Stimulated activated CD8-positive, alpha-beta memory T cell treated with anti-CD3 and anti-CD28 coated beads, Interleukin-12 subunit alpha, Interleukin-12 subunit beta, amount 100 ng/mL, for 4 hours (primary cell): ENCODE data around the gene GRM2.

Experiments used
- DNase-seq: peaks from one replicate; pipeline ENCODE4 v3.0.0-alpha.2; 2020; ENCODE audit warnings: low read depth

GRM2 gene

DNA sequence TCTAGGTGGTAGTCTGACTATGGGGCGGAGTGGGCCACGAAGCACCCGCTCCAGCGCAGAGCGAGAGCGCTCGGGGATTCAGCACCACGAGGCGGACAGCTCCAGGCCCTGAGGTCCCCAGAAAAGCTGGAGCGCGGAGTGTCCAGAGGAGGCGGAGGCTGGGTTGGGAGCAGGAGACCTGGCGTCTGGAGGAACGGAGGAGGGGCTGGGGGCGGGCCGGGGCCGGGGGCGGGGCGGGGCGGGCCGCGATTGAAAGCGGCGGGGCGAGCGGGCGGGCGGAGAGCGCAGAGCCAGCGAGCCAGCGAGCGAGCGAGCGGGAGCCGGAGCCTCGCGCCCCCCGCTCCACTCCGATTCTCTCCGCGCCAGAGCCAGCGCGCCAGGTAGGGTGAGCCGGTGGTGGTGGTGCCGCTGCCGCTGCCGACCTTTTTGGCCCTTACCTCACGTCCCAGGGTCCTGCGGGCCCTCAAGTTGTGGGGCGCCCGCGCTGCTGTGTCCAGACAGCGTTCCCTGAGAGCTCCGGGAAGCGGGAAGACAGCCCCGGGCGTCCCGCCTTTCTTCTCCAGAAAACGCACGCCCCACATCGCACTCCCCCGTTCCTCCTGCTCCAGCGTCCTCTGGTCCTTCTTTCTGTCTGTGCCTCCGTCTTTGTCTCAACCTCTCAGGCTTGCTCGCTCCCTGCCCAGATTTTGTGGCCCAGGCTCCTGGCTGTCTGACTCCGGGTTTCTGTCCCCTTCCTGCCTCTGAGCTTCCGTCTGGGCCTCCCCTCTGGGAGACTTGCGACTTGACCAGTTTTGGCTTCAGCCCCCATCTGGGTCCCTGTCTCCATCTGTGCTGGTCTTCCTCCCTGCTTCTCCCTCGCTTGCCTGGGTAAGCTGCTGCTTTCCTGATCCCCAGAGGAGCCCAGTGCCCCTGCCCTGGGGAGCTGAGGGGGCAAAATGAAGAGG, at the start of gene GRM2:
GRM2 (plus strand) TSS at position 281 of the 944 bp plus-strand sequence. CDS start 1,916 bp downstream, outside the sequence.
- DNase-seq: no peak

DNA sequence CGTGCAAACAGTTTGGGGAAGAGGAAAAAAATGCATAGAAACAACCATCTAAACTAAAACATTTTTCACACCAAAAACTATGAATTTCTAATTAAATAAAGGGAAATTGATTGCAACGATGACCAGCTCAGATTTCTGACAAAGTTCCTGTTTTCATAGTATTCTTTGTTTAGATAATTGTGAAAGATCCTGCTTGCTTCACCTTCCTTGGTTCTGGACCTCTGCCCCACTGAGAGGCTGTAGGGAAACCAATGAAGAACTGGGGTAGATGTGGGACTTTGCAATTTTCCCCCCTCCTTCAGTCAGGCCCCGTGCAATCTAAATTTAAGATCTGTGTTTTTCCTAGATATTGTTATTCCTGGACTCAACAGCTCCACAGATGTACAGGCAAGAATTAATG, 49.6 kb upstream of the GRM2 start:
- DNase-seq: no peak

DNA sequence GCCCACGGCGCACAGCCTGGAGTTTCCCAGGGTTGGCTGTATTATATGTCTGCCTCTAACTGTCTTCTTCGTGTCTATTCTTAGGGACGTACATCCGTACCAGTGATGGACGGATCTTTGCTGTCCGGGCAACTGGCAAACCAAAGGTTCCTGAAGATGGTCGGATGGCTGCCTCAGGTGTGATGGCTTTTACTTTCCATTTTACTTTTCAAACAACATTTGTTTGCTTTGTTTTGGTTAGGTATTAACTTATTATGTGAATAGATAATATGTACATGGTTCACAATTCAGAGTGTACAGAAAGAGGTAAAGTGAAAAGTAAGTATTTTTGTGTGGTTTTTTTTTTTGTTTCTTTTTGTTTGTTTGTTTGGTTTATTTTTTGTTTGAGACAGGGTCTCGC, 46.9 kb upstream of the GRM2 start:
- DNase-seq: no peak

DNA sequence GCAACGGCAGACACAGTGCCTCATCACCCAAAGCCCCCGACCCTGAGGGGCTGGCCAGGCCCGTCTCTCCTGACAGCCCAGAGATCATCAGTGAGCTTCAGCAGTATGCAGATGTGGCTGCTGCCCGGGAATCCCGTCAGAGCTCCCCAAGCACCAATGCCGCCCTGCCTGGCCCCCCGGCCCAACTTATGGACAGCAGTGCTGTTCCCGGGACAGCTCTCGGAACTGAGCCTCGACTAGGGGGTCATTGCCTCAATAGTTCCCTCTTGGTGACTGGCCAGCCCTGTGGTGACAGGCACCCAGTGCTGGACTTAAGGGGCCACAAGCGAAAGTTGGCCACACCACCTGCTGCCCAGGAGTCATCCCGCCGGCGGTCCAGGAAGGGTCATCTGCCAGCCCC, 44.4 kb upstream of the GRM2 start:
- no peak for DNase-seq

DNA sequence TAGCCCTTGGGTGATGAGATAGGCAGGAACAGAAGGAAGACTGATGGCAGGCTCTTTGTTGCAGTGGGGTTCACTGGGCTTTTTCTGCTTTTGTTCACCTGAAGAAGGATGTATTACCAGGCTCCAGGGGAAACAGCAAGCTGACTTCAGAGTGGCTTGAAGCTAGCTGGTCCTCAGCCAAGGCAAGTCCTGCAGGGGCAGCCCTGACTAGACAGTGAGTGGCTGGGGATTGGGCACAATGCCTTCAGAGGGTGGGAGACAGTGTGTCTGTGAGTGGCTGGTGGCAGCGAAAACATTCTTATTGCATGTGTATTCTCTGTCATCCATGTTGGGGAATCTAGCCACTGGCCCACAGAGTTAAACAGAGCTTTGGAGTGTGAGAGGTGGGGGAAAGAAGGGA, 38.1 kb upstream of the GRM2 start:
- DNase-seq: no peak

DNA sequence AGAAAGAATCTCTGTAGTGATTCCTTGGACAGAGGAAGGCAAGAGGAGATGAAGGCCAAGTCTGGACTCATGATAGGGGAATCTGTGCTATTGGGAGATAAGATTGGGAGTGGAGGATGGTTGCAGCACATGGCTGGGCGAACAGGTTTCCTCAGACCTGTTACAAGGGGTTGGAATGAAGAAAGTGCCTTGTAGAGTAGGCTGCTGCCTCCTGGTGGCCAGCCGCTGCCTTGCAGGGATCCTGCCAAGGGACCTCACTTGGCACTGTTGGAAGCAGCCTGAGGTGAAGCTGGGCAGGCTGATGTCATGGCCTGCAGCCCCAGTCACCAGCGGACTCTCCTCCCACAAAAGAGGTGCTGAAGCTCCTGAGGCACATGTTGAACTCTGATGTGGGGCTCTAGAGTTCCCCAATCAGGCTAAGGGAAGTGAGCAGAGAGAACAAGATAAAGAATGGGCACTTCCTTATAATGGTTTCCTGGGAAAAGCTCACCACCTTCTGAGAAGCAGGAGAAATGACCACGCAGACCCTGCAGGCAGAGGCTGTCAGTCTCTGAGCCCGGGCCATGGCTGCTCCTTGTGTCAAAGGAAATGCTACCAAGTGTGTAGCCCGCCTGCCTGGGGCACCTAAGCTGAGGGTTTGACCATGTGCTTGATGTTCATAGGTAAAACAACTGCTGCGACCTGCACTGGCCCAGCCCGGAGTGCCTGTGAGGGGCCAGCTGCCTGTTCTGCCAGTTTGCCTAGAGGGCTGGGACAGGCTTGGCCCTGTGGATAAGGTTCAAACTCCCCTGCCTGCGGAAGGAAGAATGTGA, 37.4 kb upstream of the GRM2 start:
- DNase-seq: peak; percentile 56

DNA sequence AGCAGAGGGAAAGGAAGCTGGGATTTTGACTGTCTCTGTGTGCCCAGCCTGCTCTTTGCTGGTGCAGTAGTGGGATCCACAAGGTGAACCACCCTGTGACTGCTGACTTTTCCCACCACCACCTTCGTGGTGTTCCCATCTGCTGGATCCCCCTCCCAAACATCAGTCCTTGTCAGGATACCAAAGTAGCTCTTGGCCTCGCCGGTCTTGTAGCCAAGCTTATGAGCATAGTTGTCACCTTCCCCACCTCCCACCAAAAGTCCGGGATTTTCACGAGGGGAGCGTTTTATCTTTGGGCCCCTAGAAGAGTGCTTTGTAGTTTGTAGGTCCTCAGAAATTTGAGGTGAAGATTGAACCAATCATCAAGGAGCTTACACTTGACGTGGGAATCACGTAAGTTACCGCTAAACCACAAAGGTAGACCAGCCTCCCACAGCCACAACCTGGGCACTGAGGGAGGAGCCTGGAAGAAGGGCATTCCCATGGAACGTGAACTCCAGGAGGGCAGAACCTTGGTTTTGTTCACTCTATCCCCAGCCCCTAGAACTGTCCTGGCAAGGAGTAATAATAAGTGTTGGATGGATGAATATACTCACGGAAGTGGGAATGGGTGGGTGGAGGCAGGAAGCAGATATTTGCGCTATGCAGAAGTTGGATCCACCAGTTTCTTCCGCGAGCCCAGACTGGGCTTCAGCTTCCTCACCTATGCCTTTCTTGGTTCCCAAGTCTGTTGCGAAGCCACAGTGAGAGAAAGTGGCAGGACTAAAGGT, 36.6 kb upstream of the GRM2 start:
- DNase-seq: no peak

DNA sequence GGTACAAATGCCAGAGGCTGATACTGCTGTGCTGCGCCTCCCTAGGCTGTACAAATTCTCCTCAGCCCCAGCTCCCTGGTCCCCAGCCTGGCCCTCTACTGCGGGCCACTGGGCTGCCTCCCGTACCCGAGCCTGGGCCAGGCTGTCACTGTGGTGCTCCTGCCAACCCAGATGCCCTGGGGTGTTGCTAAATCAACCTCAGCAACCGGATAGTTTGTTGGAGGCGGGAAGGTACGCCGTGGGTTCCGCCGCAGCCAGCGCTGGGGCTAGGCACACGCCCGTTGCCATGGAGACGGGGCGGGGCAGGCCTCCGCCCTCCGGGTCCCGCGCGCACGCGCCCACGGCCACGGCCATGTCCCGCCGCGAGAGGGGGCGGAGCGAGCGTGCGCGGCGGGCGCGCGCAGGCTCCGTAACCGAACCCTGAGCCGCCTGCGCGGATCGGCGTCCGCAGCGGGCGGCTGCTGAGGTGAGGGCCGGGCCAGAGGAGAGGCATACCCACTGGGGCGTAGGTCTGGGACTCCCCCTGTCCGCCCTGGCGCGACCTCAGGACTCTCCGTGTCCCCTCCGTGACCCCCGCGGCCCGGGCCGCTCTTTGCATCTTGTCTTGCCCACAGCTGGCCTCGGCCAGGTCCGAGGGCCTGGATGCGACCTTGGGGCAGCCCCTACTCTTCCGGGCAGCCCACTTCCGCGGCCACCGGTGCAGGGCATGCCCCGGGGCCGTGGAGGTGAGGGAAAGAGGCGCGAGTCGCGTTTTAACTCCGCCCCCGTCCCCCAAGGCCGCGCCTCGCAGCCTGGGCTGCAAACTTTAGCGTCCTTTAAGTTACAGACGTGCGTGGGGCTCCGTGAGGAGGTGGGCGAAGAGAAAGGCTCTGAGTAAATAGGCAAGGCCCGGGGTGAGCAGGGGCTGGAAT, 35.8 kb upstream of the GRM2 start, which contains the start of gene TEX264:
TEX264 (plus strand) TSS at position 430 of the 911 bp plus-strand sequence. CDS start 3,053 bp downstream, outside the sequence.
- DNase-seq: peak; percentile 86

DNA sequence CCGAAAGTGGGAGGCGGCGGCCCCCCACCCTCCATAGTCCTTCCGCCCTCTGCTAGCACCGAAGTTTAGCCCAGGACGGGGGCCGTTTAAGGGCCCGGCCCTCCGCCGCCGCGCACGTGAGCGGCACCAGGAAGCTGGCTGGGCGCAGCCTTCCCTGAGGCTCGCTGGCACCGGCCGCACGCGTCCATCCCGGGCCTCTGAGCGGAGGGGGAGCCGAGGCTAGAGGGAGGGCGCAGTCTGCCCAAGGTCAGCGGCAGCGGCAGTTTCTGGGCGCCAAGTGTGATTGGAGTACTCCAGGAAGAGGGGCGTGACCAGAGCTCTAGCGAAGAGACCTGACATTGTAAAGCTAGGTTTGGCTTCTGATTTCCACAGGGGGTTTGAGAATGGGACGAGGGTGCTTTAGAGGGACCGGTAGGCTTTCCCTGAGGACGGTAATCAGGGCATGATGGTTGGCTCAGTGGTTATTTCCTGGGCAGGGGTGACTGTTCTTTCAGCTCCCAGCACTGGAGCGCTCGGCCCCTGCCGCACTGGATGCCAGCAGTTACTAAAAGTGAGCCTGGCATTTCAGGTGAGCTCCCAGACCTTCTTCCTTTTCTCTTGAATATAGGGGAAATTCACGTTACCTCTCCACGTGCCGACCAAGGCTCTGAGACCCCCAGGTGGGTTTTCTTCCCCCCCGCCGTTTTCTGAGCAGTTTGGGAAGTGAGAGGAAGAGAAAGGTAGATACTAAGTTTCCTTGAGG, 35.0 kb upstream of the GRM2 start:
- peak; percentile 47 for DNase-seq

DNA sequence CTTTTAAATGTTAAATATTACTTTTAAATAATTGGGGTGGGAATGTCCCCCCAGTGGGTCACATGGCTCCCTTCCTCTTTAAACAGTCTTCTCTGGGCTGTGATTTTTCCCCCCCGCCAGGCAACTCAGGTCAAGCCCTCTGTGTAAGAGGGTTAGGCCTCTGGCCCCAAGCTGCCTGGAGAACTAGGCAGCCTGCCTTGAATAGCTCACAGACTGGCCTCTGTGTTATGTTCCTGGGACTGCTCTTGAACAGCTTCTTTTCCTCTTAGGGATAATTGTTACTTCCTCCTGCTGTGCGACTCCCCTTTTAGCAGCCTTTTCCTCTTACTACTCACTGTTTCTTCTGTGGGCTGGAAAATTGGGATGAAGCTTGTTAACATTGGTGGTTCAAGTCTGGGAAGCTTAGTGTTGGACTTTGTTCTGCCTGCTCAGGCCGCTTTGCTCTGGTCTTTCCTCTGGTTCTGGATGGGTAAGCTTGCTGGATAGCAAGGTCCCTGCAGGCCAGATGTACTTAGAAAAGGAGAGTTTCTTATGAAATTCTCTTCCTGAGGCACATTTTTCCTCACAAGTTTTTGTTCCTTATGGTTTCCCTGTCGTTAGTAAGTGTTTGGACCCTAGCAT, 33.6 kb upstream of the GRM2 start:
- DNase-seq: no peak

DNA sequence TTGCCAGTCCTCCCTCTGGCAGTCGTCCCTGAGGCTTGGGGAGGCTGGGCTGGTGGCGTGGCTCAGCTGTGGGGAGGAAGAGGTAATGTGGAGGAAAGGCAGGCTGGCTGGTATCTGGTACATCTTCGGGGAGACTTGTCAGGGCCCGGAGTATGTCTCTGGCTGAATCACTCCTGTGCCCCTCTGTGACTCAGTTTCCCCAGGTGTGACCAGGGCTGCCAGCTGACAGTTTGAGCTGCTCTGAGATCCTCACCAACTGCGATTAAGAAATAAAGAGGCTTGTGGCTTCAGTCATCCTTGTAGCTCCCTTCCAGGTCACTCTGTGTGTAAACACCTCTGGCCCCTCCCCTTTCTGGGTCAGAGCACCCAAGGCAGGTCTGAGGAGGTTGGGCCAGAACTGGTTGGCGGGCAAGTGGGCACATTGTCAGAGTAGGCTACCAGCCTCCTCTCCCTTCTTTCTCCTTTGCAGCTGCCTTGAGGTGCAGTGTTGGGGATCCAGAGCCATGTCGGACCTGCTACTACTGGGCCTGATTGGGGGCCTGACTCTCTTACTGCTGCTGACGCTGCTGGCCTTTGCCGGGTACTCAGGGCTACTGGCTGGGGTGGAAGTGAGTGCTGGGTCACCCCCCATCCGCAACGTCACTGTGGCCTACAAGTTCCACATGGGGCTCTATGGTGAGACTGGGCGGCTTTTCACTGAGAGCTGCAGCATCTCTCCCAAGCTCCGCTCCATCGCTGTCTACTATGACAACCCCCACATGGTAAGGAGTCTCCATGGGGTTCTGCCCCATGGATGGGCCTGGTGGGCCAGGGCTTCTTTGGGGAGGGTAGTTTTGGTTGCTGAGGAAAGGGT, 32.8 kb upstream of the GRM2 start:
- no peak for DNase-seq

DNA sequence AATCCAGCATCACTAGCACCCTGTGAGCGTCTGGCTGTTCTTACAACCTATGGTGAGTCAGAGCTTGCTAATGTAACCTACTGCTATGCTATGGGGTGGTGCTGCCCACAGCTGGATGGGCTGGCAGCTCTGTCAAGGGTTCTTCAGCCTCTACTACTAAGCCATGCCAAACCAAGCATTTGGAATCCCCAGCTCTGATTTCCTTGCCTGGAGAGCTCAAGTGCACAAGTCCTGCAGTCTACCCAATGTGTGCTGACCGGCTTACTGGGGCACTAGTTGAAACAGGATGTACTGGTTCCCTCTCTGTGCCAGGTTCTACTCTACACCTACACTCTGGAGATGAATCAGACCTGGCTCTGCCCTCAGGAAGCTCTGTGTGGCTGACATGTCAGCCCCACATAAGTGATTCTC, 31.7 kb upstream of the GRM2 start:
- no peak for DNase-seq

DNA sequence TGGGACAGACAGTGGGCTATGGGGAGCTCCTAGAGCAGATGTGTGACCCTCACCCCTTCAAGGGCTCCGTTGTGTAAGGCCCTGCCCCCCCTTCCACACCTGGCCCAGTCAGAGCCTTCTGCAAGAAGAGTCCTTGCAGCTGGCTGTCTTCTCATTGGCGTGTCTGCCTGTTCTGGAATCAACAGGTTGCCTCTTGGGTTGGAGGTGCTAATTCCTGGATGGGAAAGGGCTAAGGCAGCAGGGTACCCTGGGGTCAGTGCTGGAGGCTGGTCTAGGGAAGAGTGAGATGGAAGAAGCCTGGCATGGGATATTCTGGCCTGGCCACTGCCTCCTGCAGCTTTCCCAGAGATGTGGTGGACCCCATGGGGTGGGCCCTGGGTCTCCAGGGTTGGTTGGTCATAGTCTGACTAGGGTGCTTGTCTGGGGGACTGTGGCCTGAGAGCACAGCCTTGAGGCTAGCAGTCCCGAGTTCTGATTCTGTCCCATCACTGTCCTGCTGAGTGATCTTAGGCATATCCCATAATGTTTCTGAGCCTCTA, 30.7 kb upstream of the GRM2 start:
- DNase-seq: no peak

DNA sequence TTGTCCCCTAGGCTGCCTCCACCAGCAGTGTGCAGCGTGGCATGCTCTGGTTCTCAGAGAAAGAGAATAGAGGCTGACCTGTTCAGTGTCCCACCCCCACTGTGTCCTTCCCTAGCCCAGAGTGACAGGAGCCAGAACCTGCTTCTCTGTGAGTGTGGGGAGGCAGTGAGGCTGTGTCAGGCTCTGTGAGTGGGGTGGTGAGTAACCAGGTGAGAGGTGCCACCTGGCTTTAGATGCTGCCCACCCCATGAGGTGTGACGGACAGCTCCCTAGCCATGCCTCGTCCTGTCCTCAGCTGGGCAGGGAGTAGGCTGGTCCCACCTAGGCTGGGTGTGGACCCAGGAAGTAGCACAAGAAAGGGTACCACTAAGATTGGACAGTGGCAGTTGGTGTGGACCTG, 29.5 kb upstream of the GRM2 start:
- DNase-seq: no peak

DNA sequence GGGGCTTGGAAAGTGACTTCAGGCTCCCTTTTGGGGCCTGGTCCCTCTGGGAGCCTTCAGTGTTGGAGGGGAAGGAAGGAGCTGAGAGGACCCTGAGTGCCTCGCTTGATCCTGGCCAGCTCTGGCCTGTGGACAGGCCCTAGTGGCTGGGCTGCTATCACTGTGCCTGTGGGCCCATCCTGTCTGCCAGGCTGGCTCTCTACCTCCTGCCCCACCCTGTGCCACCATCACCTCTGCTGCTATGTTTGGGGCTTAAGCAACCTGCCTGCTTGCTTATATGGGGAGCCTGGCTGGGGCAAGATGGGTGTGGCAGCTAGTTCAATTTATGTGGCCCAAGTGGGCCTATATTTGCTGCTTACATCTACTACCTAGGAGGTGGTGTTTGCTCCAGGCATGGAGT, 28.7 kb upstream of the GRM2 start:
- no peak for DNase-seq

DNA sequence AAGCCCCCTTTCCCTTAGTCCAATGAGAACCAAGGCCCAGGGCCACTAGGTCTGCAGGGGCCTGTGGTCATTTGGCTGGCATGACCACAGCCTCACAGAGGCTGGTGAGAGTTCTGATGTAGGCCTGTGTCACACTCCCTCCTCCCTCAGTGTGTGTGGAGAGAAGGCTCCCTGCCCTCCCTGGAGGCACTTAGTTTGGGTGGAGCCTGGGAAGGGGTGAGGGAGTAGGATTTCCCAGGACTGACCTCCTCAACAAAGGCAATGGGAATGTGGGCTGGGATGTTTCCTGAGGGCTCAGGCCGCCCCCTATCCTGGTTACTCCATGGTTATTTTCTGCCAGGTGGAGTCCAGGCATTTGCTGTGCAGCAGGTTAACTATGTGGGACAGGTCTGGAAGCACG, 28.2 kb upstream of the GRM2 start:
- no peak for DNase-seq

DNA sequence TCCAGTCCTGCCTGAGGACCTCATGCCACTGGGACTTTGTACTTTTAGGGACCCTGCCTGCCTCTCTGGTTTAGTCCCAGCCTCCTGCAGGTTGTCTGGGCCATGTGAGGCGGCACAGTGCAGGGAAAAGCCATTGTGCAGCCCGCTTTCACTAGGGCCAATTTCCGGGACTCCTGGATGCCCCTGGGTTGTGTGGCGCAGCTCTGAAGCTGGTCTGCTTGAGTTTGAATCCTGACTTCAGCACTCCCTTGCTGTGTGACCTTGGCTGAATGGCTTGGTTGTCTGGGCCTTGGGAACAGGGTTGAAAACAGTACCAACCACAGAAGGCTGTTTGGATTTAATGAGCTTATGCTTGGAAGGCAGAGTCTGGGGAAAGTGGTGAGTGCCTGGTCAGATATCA, 27.6 kb upstream of the GRM2 start:
- DNase-seq: no peak

DNA sequence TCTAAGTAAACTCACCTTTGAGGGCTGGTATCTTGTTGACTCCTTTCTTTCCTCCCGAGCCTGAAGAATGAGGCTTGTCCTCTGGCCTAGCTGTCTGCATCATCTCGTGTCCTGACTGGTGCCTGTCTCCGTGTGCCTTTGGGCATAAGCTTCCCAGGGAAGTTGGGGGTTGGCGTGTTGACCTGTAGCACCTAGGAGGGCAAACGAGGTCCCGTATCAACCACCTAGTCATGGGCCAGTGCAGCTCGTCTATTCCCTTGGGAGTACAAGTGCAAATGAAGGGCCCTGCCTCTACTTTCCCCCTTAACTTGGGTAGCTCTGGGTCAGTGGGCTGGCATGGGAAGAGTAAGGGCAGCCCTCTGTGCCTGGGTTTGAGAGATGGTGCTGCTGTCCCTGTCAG, 27.1 kb upstream of the GRM2 start:
- DNase-seq: no peak

DNA sequence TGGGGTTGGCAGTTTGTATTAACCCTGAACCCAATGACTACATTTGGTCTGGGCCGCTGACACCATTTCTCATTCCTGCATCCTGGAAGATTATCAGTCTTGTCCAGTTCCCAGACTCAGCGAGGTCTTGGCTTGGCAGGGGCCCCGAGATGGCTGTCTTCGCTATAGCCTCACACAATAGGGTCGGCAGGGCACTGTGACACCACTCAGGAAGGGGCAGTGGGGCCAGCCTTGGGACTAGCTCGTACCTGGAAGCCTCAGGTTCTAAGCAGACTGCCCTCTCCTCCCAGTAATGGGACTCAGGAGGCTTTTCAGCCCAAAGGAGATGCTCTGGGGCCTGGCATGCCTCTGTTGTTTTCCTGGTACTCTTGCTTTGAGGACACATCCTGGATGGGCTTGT, 26.7 kb upstream of the GRM2 start:
- DNase-seq: no peak
